ENCODE data around the gene ASPRV1. TPM values are rescaled to one million over a fixed set of nuclear protein-coding genes. Genes with fewer than 3 reads are reported as not detected.

Gene ASPRV1
- total and polyA plus RNA-seq, 2 donors (not counting 3 experiments of a cell fraction or from before 2014, with no cell fraction given): 0.15 to 0.22 TPM

- no peaks in the 10 kb centered on the region for H3K27me3 ChIP-seq (ENCODE audit: control insufficient read depth in 2 of 2, insufficient read depth in 2 of 2, low read length in 2 of 2)
- ChIA-PET POLR2A (no interaction called here), CTCF (no interaction called here)
- no peaks in the 10 kb centered on the region for H3K9me1 ChIP-seq (replicated peaks; ENCODE audit: control insufficient read depth, extremely low read depth, insufficient read depth, low read length)
- no peaks in the 10 kb centered on the region for H3K9me3 ChIP-seq (replicated peaks; ENCODE audit: control insufficient read depth, insufficient read depth, low read length)
- no TSS peak for BruUV-seq (replicated peaks)
- H3K27ac ChIP-seq (ENCODE audit: insufficient read depth, low read depth, low read length): no peak overlapping the region
- DNase-seq (ENCODE audit: low read depth, low spot score) (no peak), FAIRE-seq (no peak)
- H4K20me1 ChIP-seq (replicated peaks; ENCODE audit: control insufficient read depth, extremely low read depth, insufficient read depth, low read length): no peaks in the 10 kb centered on the region
- no peak overlapping the region for H2AFZ ChIP-seq (ENCODE audit: low read depth, low read length)
- no peak for TF ChIP-seq FOS (IDR thresholded peaks at IDR 0.05; ENCODE audit: borderline replicate concordance, insufficient read depth, low read length)
- TF ChIP-seq JUN (IDR thresholded peaks at IDR 0.05; ENCODE audit: borderline replicate concordance, insufficient read depth, insufficient read length, low read depth): no peak
- no peak for TF ChIP-seq MAX (IDR thresholded peaks at IDR 0.05; ENCODE audit: insufficient read depth, insufficient read length)
- TF ChIP-seq POLR2AphosphoS5 (IDR thresholded peaks at IDR 0.05; ENCODE audit: insufficient read depth, low read depth, low read length): no peak
- no peak for TF ChIP-seq CTCF (IDR thresholded peaks at IDR 0.05; ENCODE audit: extremely low read depth in 1 of 2, insufficient read depth in 1 of 2, low read depth in 1 of 2, low read length in 2 of 2)
- no peak for TF ChIP-seq MYC (IDR thresholded peaks at IDR 0.05; ENCODE audit: low read depth, low read length)
- no peak for TF ChIP-seq EZH2 (IDR thresholded peaks at IDR 0.05; ENCODE audit: borderline replicate concordance, low read depth, low read length, severe bottlenecking)
- TF ChIP-seq GATA2 (IDR thresholded peaks at IDR 0.05; ENCODE audit: insufficient read depth, insufficient read length, low read depth, low read length): no peak
- TF ChIP-seq POLR2A (IDR thresholded peaks at IDR 0.05; ENCODE audit: low read depth, low read length): no peak
- intact Hi-C loops (cut with micrococcal nuclease) (no loop called here), dilution Hi-C loops (cut with MboI; ENCODE audit: extremely low pct_ligation_motif_present, low sequenced_read_pairs) (no loop called here)
- no peak overlapping the region for H3K9ac ChIP-seq (replicated peaks; ENCODE audit: extremely low read depth, insufficient read depth, low read length)
- H3K4me3 ChIP-seq (replicated peaks in 1 of 3; ENCODE audit: insufficient read depth in 1 of 3, low read depth in 1 of 3, low read length in 3 of 3): no peak overlapping the region
- H3K4me2 ChIP-seq (ENCODE audit: insufficient read depth, low read length): no peak overlapping the region
- H3K4me1 ChIP-seq (ENCODE audit: control insufficient read depth, extremely low read depth, insufficient read depth, low read length): peaks cover 19% of the 10 kb centered on the region
- peaks cover 14 to 20% of the 10 kb centered on the region in 2 experiments for H3K36me3 ChIP-seq (ENCODE audit: control insufficient read depth in 2 of 2, extremely low read depth in 1 of 2, insufficient read depth in 2 of 2, low read length in 2 of 2)
- H3K79me2 ChIP-seq (ENCODE audit: control insufficient read depth, insufficient read depth, low read length): no peaks in the 10 kb centered on the region
Measured at GRCh38 chr2:69940691-69941090, 20.7 kb downstream of the ASPRV1 start.

All from endothelial cell of umbilical vein (primary cell).